Measurements from ENCODE around the gene TCF12.

Gene TCF12

DNA sequence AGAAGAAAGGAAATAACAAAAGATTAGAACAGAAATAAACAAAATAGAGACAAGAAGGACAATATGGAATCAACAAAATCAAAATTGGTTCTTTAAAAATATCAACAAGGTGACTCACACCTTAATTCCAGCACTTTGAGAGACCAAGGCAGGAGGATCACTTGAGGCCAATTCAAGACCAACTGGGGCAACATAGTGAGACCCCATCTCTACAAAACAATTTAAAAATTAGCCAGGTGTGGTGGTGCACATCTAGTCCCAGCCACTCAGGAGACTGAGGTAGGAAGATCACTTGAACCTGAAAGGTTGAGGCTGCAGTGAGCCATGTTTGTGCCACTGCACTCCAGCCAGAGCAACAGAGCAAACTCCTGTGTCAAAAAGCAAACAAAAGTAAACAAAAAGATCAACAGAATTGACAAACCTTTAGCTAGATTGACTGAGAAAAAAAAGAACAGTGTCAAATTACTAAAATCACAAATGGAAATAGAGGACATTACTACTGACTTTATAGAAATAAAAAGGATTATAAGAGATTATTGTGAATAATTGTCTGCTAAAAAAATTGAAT is 267.1 kb downstream of the TCF12 start:
- DNase-seq: no peak

DNA sequence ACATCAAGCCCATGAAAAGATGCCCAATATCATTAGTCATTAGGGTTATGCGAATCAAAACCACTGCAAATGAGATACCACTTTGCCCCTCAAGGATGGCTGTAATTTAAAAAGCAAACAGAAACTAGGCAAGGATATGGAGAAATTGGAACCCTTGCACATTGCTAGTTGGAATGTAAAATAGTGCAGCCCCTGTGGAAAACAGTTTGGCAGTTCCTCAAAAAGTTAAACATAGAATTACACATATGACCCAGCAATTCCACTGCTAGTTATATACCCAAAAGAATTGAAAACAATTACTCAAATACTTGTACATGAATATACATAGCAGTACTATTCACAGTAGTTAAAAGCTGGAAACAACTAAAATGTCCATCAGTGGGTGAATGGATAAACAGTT is 271.0 kb downstream of the TCF12 start:
- DNase-seq: no peak

DNA sequence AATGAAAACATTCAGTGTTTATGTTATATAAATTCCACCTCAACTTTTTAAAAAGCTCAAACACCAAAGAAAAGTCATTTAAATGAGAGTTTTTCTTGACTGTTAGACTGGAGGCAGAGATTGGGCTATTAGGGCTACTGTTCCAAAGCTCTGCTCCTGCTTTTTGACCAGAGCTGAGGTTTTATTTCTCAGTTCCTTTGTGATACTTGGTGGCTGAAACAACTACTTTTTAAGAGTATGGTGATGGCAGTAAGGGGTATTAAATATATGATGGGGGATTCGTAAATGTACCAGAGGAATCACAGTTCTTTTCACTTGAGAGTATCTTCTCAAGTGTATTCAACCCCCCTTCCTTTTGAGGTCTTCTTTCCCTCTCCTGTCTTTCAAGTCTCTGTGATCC is 271.8 kb downstream of the TCF12 start:
- DNase-seq: no peak

DNA sequence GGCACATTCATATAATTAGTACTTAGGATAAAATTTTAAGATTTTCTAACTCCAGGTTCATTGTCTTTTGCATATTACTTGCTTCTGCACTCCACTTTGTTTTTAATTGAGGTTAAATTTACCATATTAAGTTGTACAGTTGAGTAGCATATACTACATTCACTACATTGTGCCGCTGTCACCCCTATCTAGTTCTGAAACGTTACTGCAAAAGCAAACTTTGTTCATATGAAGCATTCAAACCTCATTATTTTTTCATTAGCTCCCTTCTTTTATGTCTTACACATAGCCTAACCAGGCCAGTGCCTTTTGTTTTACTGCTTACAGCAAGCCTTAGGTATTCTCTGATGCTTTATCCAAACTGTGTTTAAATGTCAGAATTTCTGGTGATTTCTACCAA is 274.7 kb downstream of the TCF12 start:
- DNase-seq: no peak

DNA sequence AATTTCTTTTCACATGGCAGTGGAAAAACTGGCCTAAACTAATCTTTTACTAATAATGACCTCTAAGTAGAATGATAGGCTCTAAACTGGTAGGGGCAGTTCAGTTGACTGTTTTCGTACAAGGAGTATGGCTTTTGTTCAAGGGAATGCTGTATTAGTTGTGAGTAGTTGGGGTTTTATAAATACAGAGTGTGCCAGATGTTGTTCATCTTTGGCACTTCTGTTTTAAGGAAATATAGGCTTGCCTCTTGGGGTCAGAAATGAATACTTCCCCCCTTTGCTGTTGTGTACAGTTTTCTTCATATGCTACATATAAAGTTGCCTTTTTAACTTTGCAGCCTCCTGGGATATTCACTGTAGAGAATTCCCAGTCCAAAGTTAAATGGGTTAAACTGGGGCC is 276.9 kb downstream of the TCF12 start:
- DNase-seq: no peak

DNA sequence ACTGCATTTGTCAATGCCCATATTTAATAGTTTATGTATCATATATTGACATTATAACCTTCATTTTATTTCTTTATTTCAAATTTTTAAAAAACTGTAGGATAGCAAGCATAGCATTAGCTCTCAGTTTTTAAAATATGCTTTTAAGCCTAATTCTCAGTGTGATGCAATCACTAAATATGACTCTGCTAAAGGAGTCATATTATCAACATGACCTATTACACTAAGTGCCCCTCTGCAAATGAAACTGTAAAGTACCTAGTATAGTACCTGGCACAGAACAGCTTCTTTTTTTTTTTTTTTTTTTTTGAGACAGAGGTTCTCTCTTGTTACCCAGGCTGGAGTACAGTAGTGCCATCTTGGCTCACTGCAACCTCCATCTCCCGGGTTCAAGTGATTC is 278.4 kb downstream of the TCF12 start:
- DNase-seq: peak; percentile 9

DNA sequence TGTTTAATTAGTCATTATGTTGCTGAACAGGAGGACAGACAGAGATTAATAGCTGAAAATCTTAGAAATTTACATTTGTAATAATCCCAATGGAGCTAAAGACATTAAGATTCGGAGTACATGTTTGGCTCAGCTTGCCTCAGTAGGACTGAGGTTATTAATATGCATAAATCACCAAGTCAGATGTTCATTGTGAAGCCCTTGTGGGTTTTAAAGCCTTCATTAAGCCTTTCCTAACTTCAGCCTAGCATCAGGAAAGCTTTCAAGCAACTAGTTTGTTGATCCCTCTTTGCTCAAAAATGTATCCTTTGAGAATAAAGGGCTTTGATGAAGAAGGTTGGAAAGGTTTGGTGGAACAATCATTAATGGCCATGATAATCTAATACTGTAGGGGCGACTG is 279.7 kb downstream of the TCF12 start:
- no peak for DNase-seq

DNA sequence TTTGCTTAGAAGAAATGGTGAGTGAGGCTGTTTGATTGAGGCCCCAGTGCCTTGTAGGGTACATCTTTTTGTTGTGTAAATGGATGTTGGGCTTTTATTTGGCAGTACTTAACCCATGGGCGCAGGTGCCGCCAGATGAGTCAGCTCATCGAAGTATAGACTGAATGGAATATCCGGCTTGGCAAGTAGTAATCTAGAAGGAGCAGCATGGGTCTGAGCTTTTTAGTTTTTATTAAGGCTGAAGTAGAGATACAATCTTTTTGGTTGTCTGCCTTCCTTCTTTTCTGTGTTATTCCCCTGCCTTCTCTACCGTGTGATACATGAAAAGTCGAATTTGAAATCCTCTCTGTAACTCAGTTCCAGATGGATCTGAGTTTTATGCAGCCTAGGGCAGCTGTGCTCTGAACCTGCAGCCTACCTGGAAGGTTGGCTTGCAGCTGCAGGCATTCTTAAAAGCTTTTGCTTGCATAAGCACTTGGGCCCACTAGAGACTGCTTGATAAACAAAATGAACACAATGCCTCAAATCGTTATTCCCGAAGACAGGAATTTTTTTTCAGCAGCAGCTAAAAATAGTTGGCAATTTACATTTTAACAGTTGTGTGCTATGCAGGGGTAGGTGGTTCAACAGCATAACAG is 280.3 kb downstream of the TCF12 start:
- DNase-seq: peak; percentile 92

DNA sequence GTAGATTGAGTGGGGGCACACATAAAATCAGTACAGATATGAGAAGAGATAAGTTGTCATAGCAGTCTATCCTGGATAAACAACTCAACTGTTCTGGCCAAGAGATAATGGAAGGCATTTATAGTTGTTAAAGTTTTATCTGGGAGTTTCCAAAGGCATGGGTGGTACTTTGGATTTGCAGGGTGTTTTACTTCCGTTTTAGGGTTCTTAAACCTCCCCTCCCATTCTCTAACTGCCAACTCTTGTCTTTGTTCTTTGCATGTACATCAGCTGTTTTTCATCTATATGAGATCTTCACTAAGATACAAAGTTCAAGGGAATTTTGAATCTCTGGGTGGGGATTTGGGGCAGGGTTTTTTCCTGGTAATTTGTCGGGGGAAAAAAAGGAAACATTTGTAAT is 283.1 kb downstream of the TCF12 start:
- no peak for DNase-seq

DNA sequence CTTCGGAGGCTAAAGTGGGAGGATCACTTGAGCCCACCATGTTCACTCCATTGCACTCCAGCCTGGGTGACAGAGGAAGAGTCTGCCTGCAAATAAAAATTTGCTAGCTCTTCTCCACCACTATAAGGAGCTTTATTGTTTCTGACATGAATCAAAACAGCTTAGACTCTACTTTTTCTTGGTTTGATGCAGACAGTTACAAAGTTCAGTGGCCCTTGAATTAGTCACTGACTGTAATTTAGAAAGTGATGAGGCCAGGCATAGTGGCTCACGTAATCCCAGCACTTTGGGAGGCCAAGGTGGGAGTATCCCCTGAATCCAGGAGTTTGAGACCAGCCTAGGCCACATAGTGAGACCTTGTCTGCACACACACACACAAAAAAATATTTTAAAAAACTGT is 285.5 kb downstream of the TCF12 start:
- no peak for DNase-seq

DNA sequence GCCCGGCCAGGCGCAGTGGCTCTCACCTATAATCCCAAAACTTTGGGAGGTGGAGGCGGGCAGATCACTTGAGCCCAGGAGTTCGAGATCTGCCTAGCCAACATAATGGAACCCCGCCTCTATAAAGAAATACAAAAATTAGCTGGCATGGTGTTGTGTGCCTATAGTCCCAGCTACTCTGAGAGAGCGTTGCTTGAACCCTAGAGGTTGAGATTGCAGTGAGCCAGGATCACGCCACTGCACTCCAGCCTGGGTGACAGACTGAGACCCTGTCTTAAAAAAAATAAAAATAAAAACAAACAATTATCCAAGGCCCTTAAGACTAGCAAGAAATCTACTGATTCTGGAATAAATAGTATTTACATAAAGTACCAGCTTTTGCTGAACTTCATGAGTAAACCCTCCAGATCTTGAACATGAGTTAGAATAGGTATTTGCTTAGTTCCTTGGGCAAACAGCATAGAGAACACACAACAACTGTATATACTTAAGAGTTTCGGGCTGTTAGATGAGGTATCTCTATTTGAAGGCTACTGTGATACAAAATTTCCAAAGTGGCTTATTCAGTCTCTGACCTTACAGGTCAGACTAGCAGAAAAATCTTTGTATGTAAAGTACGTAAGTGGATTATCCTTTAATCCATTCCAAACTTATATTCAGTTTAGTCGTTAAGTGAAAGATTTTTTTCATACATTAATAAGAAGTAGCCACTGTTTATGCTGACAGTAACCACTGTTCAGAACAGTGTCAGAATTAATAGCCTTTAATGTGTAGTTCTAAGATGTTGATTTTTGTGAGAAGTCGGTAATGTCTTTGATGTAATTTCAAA is 286.8 kb downstream of the TCF12 start:
- DNase-seq: no peak

DNA sequence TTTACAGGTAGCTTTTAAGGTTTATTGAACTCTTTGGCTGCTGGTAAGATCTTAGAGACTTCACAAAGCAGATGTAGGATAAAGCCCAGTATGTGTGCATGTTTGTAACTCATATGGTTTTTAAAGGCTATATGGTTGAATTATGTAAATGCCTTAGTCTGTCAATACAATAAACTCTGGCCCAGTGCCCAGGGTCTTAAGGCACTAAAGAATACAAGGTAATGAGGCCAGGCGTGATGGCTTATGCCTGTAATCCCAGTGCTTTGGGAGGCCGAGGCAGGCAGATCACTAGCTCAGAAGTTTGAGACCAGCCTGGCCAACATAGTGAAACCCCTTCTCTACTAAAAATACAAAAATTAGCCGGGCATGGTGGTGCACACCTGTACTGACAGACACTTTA is 287.6 kb downstream of the TCF12 start:
- DNase-seq: peak; percentile 11

DNA sequence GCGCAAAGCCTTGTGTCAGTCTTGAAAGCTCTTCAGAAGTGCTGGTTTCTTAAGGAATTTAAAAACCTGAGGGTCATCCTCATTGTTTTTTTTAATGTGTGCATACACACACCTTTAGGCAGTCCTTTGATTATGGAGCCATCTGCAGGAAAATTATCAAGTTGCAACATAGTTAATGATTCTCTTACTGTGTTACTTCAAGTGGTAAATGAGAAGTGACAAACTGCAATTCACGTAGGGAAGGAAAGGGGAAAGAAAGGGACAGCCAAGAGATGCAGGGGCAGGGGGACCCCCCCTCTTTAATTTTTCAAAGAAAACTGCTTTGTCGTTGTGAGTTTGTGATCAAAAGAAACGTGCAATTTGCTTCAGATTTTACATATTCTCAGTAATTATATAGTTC is 295.4 kb downstream of the TCF12 start:
- DNase-seq: peak; percentile 57

DNA sequence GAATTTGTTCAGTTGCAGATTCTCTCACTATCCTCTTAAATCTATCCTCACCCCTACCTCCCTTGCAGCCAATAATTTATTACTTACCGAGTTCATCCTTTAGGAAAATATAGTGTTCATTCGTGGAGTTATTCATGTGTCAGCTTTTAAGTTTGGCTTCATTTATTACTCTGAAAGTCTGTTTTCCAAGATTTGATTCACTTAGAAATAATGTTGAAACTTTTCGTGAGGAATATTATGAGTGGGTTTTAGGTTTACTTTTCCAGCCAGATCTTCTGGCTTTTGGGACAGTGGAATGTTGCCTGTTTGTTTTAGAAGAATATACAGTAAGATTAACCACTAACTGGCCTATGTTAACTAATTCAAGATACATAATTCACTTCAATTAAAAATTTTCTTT is 296.9 kb downstream of the TCF12 start:
- peak; percentile 8 for DNase-seq

DNA sequence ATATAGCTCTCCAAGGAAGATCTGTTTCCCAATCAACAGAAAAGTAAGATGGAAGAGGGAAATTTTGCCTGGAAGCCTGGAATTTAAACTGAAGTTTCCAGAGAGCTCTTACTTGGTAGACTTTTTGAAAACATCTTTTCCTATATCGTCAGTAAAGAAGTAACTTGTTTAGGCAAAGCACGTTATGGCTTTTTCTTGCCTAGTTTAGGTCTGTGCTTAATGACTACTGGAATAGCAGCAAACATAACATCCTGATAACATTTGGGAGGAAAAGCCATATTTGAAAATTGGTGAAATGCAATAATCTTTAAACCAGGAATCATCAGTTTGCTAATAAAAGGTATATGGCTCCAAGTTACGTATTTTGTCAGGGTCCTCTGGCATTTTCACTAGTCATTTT is 297.4 kb downstream of the TCF12 start:
- peak; percentile 56 for DNase-seq

DNA sequence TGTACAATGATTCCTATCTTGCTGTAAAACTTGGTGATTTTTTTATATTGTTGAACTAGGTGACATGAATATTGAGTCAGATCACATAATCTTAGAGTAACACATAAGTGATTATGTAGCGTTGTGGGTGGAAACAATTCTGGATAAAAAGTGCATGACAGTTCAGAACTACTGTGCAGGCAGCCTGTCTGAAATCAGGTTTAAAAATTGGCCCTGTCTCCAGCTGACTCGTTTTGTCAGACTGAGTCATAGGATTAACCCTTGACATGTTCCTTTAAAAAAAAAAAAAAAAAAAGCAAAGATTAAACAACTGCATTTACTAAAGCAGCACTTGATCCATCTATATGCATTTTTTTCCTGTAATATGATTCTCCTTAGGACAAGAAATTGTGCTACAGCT is 297.8 kb downstream of the TCF12 start:
- peak; percentile 65 for DNase-seq

DNA sequence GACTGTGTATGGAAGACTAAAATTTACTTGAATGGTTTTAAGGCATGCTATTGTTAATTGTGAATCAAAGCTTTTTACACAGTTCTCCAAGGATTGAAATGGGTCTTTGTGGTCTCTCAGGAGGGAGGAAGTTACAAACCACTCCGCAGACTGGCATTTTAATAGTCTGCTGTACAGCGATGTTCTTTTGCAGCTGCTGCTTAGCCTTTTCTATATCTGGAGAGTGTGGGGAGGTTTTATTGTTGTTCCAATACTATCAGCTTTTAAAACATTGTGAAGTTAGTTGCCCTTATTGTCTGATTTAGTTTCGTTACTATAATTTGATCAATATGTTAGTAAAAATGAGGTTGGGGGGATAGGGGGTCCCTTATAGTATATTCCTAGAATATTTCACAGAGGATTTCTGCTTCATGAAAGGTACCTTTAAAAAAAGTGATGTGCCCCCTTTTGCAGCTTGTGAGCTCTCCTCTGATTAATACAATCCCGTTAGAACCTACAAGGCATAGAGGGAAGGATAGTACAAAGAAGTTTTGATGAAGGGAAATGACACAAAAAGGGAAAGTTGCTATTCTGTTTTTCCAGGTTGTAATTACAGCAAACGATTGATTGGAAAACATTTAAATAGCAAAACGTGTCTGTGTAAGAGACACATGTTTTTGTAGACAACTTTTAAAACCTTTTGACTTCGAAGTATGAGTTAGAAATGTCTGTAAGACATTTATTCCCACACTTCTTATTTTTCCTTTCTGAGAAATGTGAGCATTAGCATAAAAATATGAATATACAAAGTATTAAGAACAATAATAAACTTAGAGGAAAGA is 299.5 kb downstream of the TCF12 start:
- DNase-seq: peak; percentile 63

DNA sequence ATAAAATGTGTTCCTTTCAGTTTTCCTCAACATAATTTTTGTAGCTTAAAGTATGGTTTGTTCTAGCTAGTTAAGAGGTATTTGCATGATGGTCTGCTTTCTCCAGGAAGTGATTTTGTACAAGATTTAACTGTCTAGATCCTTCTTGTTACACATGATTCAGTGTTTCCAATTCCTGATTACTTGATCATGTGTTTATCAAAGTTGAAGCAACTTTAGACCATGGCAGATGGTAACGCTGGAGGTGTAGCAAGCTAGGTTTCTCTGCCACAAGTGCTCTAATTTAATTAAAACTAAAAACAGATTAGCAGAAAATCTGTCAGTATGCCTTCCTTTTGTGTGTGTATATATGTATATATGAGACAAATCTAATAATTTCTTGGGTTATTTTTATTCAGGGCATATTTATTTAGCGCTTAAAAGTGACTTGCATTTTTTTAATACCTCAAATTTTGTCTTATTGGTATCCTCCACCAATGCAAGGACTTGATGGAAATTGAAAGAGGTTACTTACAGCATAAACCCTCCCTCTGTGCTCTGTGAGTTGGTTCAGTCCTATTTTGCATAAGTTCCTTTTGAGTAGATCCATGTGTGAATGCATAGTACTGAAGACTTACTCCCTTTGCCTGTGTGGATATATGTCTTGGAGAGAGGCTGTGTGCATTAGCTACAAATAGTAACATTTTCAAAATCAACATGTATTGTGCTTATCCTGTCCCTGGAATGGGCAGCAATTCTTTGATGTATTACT is 300.6 kb downstream of the TCF12 start:
- DNase-seq: peak; percentile 93

DNA sequence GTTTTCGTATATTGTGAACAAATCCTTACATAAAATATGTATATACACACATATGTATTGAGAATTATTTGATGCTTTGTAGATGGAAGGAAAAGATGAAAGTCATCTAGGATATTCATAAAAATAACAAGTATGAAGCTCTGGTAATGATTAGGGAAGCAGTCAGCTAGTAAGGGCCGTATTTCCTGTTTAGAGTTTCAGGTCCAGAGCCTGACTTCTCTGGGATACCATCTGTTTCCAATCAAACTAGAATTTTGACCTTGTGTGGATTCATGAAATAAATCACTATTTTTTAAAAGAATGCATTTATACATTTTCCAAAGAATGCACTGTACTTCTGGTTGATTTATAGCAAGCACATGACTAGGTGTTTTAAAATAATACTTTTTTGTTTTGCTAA is 301.8 kb downstream of the TCF12 start:
- DNase-seq: peak; percentile 56

DNA sequence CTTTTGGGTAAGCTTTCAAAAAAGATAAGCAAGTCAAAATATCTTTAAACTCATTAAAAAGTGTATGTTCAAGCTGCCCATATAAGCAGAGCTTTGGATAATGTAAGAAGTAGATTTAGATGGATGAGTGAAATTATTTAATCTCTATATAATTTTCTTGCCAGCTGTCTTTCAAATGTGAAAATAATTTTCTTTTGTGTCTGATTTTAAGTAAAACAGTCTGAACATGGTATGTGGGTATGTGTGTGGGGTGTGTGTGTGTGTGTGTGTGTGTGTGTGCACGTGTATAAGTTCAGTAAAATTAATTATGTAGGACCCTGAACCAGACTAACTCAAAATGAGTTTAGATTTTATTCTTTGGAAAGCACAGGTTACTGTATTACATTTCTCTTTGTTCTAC is 302.7 kb downstream of the TCF12 start:
- no peak for DNase-seq

DNA sequence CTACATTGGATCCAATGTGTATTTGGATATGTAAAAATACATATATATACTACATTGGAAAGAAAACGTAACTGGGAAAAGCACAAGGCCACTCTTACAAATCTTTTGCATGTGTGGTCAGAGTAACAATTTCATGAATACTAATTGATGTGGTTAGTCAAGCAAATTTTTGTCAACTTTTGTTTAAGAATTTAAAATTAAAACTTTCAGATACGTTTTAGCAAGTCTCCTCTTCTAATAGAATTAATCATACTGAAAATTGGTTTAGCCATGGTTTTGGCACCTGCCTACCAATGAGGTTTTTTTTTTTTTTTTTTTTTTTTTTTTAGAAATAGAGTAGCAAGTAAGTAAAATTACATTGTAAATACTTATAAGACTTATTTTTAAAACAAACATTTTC is 304.9 kb downstream of the TCF12 start:
- no peak for DNase-seq

DNA sequence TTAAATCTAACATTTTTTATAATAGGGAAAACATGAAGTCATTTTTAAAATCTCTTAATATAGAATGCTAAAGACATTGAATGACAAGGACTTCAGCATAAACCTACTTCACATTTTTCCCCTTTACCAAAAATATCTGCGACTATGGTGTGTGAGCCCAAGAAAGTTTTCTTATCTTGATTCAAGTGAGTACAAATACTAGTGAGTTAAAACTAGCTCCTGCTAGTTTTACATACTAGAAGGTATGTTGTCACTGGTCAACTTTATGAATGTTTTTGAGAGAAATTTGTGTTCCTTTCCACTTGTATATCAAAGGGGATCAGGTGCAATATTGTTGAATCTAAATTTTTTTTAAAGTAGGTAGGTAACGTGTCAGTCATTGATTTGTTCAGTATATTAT is 305.4 kb downstream of the TCF12 start:
- peak; percentile 35 for DNase-seq

DNA sequence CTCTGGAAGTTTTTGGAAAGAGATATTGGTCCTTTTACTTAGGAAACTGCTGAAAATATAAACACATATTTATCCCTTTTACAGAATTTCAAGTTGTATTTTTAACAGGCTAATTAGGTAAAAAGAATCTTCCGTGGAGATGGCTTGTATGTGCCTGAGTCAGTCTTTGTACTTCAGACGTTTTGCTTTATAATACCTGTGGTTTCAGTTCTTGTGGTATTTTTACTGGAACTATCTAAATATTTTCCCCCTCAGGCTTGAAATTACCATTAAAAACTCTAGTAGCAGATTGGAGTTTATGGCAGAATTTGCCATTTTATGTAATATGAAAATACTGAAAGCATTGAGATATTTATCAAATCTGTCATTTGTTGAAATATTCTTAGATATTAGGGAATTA is 306.2 kb downstream of the TCF12 start:
- no peak for DNase-seq

All from NCI-H1092 treated with DMSO at 0.1 percent for 48 hours (cell line).